ENCODE measurements around the gene FRMPD1.

- TF ChIP-seq EZH2 (IDR thresholded peaks at IDR 0.05; ENCODE audit: borderline replicate concordance, low read length) (no peak), CTCF (IDR thresholded peaks at IDR 0.05; ENCODE audit: low read length) (no peak)
Observed at GRCh38 chr9:37784616-37785483, 134.1 kb downstream of the FRMPD1 start, which contains the start of gene EXOSC3.

Data from OCI-LY1 (cell line).